GM19397 (cell line): Measurements from ENCODE around the gene SPACA6.
"Not testable (repeated sequence)": the region's sequence is repeated elsewhere in the genome, so short reads cannot be mapped to it uniquely, and the experiment has no call there.

Experiments
- ATAC-seq: cut with Tn5 transposase; IDR thresholded peaks from one replicate; pipeline ENCODE4 v1.9.1; 2021; ENCODE audit warnings: mild to moderate bottlenecking, moderate library complexity; ENCODE audit not compliant: unreplicated experiment

The SPACA6 gene

DNA sequence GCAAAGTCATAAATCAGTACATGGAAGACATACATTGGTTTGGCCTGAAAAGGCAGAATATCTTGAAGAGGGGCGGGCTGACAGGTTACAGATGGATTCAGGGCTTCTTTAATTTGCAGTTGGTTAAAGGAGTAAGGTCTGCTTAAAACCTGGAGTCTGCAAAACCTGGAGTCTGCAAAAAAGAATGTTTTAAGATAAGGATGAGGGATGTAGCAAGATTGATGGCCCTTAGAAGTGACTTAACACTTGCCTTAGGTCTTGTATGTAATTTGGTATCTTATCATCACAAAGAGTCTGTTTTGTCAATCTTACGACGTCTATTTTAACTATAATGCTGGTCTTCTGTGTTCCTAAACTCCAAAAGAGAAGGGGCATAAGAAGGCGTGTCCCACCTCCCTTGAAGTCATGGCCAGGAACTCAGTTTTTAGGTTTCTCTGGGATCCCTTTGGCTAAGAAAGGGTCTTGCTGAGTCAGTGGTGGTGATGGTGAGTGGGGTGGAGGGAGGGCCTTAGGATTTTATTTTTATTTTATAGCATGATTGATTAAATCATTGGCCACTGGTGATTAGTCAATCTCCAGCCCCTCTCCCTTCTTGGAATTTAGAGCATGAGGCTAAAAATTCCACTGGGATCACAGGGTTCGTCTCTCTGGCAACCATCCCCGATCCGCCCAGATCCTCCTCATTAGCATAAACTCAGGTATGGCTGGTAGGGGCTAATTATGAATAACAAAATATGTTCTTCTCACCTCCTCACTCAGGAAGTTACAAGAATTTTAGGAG lies 40.8 kb downstream of the SPACA6 start:
- no peak for ATAC-seq

GRCh38 chr19:51735759-51736449 lies 42.8 kb downstream of the SPACA6 start:
- ATAC-seq, result no peak

- ATAC-seq, result no peak
These were observed 44.3 kb downstream of the SPACA6 start for GRCh38 chr19:51737389-51737788.

GRCh38 chr19:51737924-51738323 lies 44.8 kb downstream of the SPACA6 start:
- no peak for ATAC-seq

- not testable (repeated sequence) for ATAC-seq
These were observed 45.4 kb downstream of the SPACA6 start for GRCh38 chr19:51738523-51738922.

DNA sequence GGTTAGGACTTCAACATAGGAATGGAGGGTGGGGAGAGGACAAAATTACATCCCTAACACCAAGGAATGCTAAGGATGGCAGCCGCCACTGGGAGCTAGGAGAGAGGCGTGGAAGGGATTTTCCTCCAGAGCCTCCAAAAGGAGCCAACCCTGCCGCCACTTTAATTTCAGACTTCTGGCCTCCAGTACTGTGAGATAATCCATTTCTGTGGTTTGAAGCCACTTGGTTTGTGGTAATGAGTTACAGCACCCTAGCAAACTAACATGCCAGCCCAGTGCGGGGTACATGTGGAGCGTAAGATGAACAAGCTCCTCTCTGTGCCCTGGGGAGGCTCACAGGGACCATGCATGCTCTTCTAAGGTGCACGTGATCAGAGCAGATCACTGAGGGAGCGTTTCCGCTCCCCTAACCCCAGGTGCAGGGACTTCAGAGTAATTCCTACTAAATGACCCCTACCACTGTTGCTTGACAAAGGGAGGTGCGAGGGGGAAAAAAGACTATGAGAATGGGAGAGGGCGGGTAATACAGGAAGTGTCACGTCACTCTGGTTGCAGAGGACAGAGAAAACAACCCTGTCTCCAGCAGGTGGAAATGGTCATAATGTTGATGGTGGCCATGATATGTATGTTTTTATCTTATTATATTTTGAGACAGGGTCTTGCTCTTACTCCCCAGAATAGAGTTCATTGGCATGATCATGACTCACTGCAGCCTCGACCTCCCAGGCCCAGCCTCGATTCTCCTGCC lies 46.5 kb downstream of the SPACA6 start:
- no peak for ATAC-seq

GRCh38 chr19:51740356-51740755 lies 47.2 kb downstream of the SPACA6 start:
- no peak for ATAC-seq

DNA sequence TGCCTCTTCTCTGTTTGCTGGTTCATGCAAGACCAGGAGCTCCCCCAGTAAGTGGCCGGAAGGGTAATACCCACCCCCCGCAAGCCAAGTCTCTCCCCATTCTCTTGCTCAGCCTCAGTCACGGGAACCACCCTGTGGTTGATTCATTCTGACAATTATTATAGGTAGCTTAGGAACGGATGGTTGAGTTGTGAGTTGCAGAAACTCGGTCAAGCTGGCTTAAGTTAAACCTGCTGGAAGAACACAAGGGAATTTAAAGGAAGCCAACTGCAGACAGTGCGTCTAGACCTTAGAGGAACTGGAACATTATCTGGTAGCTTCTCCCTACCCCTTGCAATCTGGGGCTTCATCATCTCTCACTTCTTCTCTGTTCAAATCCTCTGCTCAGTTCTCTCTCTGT lies 49.7 kb downstream of the SPACA6 start:
- ATAC-seq, result no peak

- ATAC-seq, result no peak
These were observed 50.3 kb downstream of the SPACA6 start for GRCh38 chr19:51743405-51743804.

GRCh38 chr19:51746731-51747130 lies 53.6 kb downstream of the SPACA6 start:
- no peak for ATAC-seq

- no peak for ATAC-seq
These were observed 56.8 kb downstream of the SPACA6 start for GRCh38 chr19:51749979-51750378.

DNA sequence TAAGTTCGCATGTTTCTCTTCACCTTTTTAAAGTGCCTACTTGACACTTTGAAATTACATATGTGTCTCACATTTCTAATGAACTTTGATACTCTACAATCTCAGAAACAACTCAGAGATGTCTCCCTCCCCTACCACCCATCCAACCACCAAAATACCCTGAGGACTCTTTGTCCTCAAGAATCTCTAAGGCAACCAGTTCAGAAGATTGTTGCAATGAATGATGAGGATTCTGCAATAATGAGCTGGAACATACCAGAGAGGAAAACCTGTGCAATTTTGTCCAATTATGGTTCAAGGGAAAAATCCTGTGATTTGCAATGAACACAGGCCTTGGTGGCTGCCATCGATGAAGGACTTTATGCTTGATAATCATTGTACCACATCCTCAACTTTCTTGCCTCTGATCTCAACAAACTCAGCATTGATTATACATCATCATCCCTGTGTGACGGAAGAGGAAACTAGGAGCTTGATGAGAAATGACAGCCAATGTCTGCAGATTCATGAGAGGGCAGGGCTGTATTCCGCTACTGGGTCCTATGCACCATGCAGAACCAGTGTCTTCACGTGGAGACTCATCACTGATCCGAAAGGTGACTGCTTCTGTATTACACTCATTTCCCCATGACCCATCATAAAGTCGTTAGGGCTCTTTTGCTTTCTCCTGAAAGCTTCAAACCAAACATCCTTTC lies 57.4 kb downstream of the SPACA6 start:
- no peak for ATAC-seq

DNA sequence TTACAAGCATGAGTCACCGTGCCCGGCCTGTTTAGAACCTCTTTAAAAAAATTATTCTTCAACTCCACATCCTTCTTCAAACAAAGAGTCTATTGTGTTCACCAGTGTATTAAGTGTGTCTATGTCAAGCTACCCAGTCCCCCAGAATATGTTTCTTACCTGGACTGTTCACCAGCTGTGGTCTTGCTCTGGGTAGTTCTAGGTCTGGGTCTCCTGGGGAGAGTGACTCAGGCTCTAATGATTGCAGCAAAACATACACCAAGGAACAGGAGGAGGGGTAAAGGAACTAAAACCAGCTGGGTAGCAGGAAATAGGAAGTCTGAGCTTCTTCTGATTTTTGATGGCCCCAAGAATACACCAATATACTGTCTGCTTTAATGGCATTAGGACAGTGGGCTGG lies 58.5 kb downstream of the SPACA6 start, which contains the start of gene FPR1:
FPR1 (minus strand) TSS at position 224 of the 400 bp plus-strand sequence. CDS start 4,884 bp downstream, outside the sequence.
- no peak for ATAC-seq

DNA sequence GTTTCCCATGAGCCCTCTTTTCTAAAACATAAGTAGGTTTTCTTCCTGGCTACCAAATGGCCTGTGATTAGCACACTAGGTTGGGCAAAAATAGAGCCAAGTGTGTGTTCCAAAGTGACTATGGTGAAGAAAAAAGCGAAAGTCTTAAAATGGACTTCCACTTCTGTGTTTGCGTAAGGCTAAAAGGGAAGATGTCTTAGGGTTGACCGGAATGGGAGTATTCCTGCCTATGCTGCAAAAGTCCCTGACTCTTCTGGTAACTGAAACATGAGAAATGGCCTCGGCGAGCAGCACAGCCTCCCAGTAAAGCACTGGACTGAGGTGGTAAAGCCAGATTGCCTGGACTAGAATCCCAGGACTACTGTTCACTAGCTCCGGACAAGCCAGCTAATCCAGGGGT lies 61.0 kb downstream of the SPACA6 start:
- ATAC-seq, result no peak

DNA sequence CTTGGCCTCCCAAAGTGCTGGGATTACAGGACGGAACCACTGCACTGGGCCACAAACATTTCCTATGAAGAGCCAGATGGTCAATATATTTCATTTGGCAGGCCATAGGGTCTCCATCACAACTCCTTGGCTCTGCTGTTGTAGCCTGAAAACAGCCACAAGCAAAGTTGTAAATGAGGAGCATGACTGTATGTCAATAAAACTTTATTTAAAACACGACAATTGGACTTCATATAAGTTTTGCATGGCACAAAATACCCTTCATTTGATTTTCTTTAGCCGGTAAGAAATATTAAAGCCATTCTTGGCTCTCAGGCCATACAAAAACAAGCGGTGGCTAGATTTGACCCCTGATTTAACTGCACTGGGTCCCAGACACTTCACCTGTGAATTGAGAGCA lies 61.6 kb downstream of the SPACA6 start:
- ATAC-seq, result no peak
